GM12878 (cell line): Measurements from ENCODE around the gene TMEM132D. TPM values are rescaled to one million over a fixed set of nuclear protein-coding genes. Genes with fewer than 3 reads are reported as not detected.

Experiments
- DPF2 ChIP-seq: fragments of 450-650 bp; IDR thresholded peaks from 2 replicates; pipeline ENCODE4 v1.6.1; 2017; ENCODE audit warnings: mild to moderate bottlenecking
- FOXM1 ChIP-seq: IDR thresholded peaks from 2 replicates; pipeline ENCODE4 v1.6.1; 2012; ENCODE audit warnings: low read depth, mild to moderate bottlenecking, inconsistent platforms, low read length, moderate library complexity
- LARP7 ChIP-seq: fragments of 450-650 bp; IDR thresholded peaks from 2 replicates; pipeline ENCODE4 v1.6.1; 2017; ENCODE audit warnings: mild to moderate bottlenecking
- ZSCAN29 ChIP-seq: fragments of 450-650 bp; IDR thresholded peaks from 2 replicates; pipeline ENCODE4 v1.6.1; 2017; ENCODE audit warnings: mild to moderate bottlenecking, moderate library complexity
- polyA plus RNA-seq, 11 experiments: library from polyadenylated mRNA; depleted of rRNA in 4 of 11; unstranded in 6 of 11; stranded (reverse) in 5 of 11; fragments of >200 nt; fragmentation: Nextera tagmentation in 4 of 11; fragmentation: Illumina TruSeq in 1 of 11; extraction: Ambion mirVana in 4 of 11; extraction: Trizol in 1 of 11; gene quantifications; 1 replicate in 1 of 11; 2 replicates in 10 of 11; pipeline versions ENCODE4 v1.2.1 to v1.2.3, GENCODE V29; 2011 to 2016; ENCODE audit warnings: inconsistent platforms in 2 of 11, missing spikeins in 2 of 11, low read depth in 1 of 11
- total RNA-seq, 4 experiments: library from RNA; depleted of rRNA in 3 of 4; stranded (reverse); fragments of >200 nt in 3 of 4; fragmentation: Illumina TruSeq in 1 of 4; extraction: Trizol in 1 of 4; gene quantifications; 2 replicates each; pipeline versions ENCODE4 v1.2.1 to v1.2.3, GENCODE V29; 2013 to 2021
- TF ChIP-seq, protein P1 (sequence below): fragments of 450-650 bp; IDR thresholded peaks from 2 replicates; pipeline ENCODE4 v1.6.1; 2018; ENCODE audit warnings: mild to moderate bottlenecking, low read depth, moderate library complexity; ENCODE audit not compliant: partially characterized antibody
- TF ChIP-seq, protein P2 (sequence below): IDR thresholded peaks from 2 replicates; pipeline ENCODE4 v1.6.1; 2012; ENCODE audit warnings: low read depth, low read length, improper control_type of control experiment
- TF ChIP-seq, protein P3 (sequence below): IDR thresholded peaks from 2 replicates; pipeline ENCODE4 v1.6.1; 2012; ENCODE audit warnings: improper control_type of control experiment, low read depth, low read length; ENCODE audit not compliant: insufficient replicate concordance
- TF ChIP-seq, protein P4 (sequence below): IDR thresholded peaks from 2 replicates; pipeline ENCODE4 v1.6.1; 2012; ENCODE audit warnings: low read length, inconsistent platforms

TMEM132D gene
- total and polyA plus RNA-seq, 10 of the 15 experiments (the other 5 are each of a cell fraction or from before 2014, with no cell fraction given): under 0.01 to 0.12 (median 0.02) TPM; not detected in 3

DNA sequence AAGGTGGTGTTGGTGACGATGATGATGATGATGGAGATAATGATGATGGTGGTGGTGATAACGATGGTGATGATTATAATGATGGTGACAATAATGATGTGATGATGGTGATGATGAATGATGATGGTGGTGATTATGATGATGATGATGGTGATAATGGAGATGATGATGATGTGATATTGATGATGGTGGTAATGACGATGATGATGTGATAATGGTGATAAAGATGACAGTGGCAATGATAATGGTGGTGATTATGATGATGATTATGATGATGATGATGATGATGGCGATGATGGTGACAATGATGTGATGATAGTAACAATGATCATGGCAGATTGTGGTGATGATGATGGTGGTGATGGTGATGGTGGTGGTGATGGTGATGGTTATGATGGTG, 532.6 kb downstream of the TMEM132D start (continued):
- TF ChIP-seq, protein P1, sequence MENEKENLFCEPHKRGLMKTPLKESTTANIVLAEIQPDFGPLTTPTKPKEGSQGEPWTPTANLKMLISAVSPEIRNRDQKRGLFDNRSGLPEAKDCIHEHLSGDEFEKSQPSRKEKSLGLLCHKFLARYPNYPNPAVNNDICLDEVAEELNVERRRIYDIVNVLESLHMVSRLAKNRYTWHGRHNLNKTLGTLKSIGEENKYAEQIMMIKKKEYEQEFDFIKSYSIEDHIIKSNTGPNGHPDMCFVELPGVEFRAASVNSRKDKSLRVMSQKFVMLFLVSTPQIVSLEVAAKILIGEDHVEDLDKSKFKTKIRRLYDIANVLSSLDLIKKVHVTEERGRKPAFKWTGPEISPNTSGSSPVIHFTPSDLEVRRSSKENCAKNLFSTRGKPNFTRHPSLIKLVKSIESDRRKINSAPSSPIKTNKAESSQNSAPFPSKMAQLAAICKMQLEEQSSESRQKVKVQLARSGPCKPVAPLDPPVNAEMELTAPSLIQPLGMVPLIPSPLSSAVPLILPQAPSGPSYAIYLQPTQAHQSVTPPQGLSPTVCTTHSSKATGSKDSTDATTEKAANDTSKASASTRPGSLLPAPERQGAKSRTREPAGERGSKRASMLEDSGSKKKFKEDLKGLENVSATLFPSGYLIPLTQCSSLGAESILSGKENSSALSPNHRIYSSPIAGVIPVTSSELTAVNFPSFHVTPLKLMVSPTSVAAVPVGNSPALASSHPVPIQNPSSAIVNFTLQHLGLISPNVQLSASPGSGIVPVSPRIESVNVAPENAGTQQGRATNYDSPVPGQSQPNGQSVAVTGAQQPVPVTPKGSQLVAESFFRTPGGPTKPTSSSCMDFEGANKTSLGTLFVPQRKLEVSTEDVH: no peak
- no peak for TF ChIP-seq LARP7
- no peak for TF ChIP-seq ZSCAN29
- TF ChIP-seq, protein P2, sequence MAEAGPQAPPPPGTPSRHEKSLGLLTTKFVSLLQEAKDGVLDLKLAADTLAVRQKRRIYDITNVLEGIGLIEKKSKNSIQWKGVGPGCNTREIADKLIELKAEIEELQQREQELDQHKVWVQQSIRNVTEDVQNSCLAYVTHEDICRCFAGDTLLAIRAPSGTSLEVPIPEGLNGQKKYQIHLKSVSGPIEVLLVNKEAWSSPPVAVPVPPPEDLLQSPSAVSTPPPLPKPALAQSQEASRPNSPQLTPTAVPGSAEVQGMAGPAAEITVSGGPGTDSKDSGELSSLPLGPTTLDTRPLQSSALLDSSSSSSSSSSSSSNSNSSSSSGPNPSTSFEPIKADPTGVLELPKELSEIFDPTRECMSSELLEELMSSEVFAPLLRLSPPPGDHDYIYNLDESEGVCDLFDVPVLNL: no peak
- TF ChIP-seq DPF2: no peak
- TF ChIP-seq, protein P3, sequence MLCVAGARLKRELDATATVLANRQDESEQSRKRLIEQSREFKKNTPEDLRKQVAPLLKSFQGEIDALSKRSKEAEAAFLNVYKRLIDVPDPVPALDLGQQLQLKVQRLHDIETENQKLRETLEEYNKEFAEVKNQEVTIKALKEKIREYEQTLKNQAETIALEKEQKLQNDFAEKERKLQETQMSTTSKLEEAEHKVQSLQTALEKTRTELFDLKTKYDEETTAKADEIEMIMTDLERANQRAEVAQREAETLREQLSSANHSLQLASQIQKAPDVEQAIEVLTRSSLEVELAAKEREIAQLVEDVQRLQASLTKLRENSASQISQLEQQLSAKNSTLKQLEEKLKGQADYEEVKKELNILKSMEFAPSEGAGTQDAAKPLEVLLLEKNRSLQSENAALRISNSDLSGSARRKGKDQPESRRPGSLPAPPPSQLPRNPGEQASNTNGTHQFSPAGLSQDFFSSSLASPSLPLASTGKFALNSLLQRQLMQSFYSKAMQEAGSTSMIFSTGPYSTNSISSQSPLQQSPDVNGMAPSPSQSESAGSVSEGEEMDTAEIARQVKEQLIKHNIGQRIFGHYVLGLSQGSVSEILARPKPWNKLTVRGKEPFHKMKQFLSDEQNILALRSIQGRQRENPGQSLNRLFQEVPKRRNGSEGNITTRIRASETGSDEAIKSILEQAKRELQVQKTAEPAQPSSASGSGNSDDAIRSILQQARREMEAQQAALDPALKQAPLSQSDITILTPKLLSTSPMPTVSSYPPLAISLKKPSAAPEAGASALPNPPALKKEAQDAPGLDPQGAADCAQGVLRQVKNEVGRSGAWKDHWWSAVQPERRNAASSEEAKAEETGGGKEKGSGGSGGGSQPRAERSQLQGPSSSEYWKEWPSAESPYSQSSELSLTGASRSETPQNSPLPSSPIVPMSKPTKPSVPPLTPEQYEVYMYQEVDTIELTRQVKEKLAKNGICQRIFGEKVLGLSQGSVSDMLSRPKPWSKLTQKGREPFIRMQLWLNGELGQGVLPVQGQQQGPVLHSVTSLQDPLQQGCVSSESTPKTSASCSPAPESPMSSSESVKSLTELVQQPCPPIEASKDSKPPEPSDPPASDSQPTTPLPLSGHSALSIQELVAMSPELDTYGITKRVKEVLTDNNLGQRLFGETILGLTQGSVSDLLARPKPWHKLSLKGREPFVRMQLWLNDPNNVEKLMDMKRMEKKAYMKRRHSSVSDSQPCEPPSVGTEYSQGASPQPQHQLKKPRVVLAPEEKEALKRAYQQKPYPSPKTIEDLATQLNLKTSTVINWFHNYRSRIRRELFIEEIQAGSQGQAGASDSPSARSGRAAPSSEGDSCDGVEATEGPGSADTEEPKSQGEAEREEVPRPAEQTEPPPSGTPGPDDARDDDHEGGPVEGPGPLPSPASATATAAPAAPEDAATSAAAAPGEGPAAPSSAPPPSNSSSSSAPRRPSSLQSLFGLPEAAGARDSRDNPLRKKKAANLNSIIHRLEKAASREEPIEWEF: no peak
- TF ChIP-seq, protein P4, sequence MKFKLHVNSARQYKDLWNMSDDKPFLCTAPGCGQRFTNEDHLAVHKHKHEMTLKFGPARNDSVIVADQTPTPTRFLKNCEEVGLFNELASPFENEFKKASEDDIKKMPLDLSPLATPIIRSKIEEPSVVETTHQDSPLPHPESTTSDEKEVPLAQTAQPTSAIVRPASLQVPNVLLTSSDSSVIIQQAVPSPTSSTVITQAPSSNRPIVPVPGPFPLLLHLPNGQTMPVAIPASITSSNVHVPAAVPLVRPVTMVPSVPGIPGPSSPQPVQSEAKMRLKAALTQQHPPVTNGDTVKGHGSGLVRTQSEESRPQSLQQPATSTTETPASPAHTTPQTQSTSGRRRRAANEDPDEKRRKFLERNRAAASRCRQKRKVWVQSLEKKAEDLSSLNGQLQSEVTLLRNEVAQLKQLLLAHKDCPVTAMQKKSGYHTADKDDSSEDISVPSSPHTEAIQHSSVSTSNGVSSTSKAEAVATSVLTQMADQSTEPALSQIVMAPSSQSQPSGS: no peak
- no peak for TF ChIP-seq FOXM1
